Testis (tissue), 3 donors: ENCODE results near the gene GPR101. TPM values are rescaled to one million over a fixed set of nuclear protein-coding genes. Genes with fewer than 3 reads are reported as not detected.

Experiments used
- DNase-seq: peaks from one replicate; pipeline ENCODE4 v3.0.0-alpha.2; 2019
- H3K27ac ChIP-seq, 2 donors: fragments of 200-600 bp; sonication (generic); one replicate each; pipeline ENCODE4 v1.5.1; 2019
- H3K27me3 ChIP-seq: fragments of 200-600 bp; sonication (generic); one replicate; pipeline ENCODE4 v1.5.1; 2019
- H3K36me3 ChIP-seq: fragments of 200-600 bp; sonication (generic); one replicate; pipeline ENCODE4 v1.5.1; 2017; ENCODE audit warnings: low read depth; ENCODE audit errors: missing control alignments
- H3K4me1 ChIP-seq: fragments of 200-600 bp; sonication (generic); one replicate; pipeline ENCODE4 v1.5.1; 2019
- H3K4me3 ChIP-seq, 2 donors: fragments of 200-600 bp; sonication (generic); one replicate each; pipeline ENCODE4 v1.5.1; 2017 to 2019
- H3K9me3 ChIP-seq: fragments of 200-600 bp; sonication (generic); one replicate; pipeline ENCODE4 v1.5.1; 2017
- CTCF ChIP-seq, 3 experiments: fragments of 450-650 bp in 2 of 3; fragments of 200-600 bp in 1 of 3; sonication (generic) in 1 of 3; IDR thresholded peaks; one replicate each; pipeline ENCODE4 v1.5.1; 2016 to 2019; ENCODE audit warnings: antibody characterized with exemption in 3 of 3, mild to moderate bottlenecking in 2 of 3, moderate library complexity in 1 of 3
- POLR2A ChIP-seq: fragments of 450-650 bp; IDR thresholded peaks from one replicate; pipeline ENCODE4 v1.6.1; 2017; ENCODE audit warnings: antibody characterized with exemption, mild to moderate bottlenecking, moderate library complexity
- WGBS, 2 donors: methylation state at CpG; one replicate each; pipeline ENCODE4 v1.1.5; 2018; 5-methylcytosine and 5-hydroxymethylcytosine counted together
- intact Hi-C: fragments of 100-400 bp; cut with DNase I; formaldehyde crosslinking; loops from one replicate; pipeline ENCODE4 v1.15.1; 2023; ENCODE audit warnings: low total_unique reads
- polyA plus RNA-seq: library from polyadenylated mRNA; stranded (reverse); fragments of 350-450 nt; fragmentation: Illumina TruSeq; extraction: RNeasy Lipid Tissue Mini Kit (QIAGEN cat#74804); gene quantifications from one replicate; pipeline ENCODE4 v1.2.3, GENCODE V29; 2014; ENCODE audit warnings: low read depth, low replicate concordance; ENCODE audit not compliant: insufficient read depth
- total RNA-seq, 2 donors: library from RNA; depleted of rRNA; stranded (reverse); fragments of >200 nt; gene quantifications; one replicate each; pipeline ENCODE4 v1.2.3, GENCODE V29; 2016

GPR101 gene
- total and polyA plus RNA-seq, 3 donors from 2014 or later: not detected

- intact Hi-C loops: no loop called here
- 1 to 3% methylated on average over 6 to 23 of the region's 37 CpGs for WGBS, 2 donors
- H3K4me3 ChIP-seq: peak overlapping the region; percentile 9 to 39
- no peaks in the 10 kb centered on the region for H3K36me3 ChIP-seq
- H3K4me1 ChIP-seq: no peaks in the 10 kb centered on the region
- no peaks in the 10 kb centered on the region for H3K27me3 ChIP-seq
- H3K27ac ChIP-seq: no peak overlapping the region
- peak; percentile 69 for DNase-seq
- no peaks in the 10 kb centered on the region for H3K9me3 ChIP-seq
- TF ChIP-seq POLR2A (no peak), CTCF (IDR thresholded peaks at IDR 0.05) (peak in 2 of 3 experiments; percentile 40 to 63)
These were observed 18.3 kb upstream of the GPR101 start for GRCh38 chrX:137051978-137052642.

- DNase-seq: no peak
- TF ChIP-seq CTCF (IDR thresholded peaks at IDR 0.05) (no peak), POLR2A (no peak)
- H3K36me3 ChIP-seq: no peaks in the 10 kb centered on the region
- 77 to 81% methylated on average over 3 of the region's 4 CpGs for WGBS, 2 donors
- H3K4me3 ChIP-seq: no peak overlapping the region
- intact Hi-C loops: no loop called here
- H3K9me3 ChIP-seq: no peaks in the 10 kb centered on the region
- no peaks in the 10 kb centered on the region for H3K27me3 ChIP-seq
- no peak overlapping the region for H3K27ac ChIP-seq
- H3K4me1 ChIP-seq: no peaks in the 10 kb centered on the region
These were observed 11.1 kb upstream of the GPR101 start for GRCh38 chrX:137044893-137045292.

- WGBS, 2 donors: 83 to 95% methylated on average over 1 of the region's 1 CpG
- no peak for DNase-seq
- H3K36me3 ChIP-seq: no peaks in the 10 kb centered on the region
These were observed 9.9 kb upstream of the GPR101 start for GRCh38 chrX:137043736-137044135.

GRCh38 chrX:137041329-137041728 is 7.5 kb upstream of the GPR101 start:
- no peaks in the 10 kb centered on the region for H3K9me3 ChIP-seq
- TF ChIP-seq CTCF (IDR thresholded peaks at IDR 0.05): no peak
- no peak for TF ChIP-seq POLR2A
- H3K27me3 ChIP-seq: no peaks in the 10 kb centered on the region
- no peaks in the 10 kb centered on the region for H3K4me1 ChIP-seq
- no peaks in the 10 kb centered on the region for H3K36me3 ChIP-seq
- intact Hi-C loops: no loop called here
- no peak for DNase-seq
- H3K4me3 ChIP-seq: no peak overlapping the region
- no peak overlapping the region for H3K27ac ChIP-seq
- WGBS, 2 donors: 90 to 97% methylated on average over 3 of the region's 3 CpGs

More at GRCh38 chrX:137043736-137044135, 9.9 kb upstream of the GPR101 start:
- TF ChIP-seq CTCF (IDR thresholded peaks at IDR 0.05): no peak
- no peak for TF ChIP-seq POLR2A
- no peaks in the 10 kb centered on the region for H3K27me3 ChIP-seq
- intact Hi-C loops: no loop called here
- H3K9me3 ChIP-seq: no peaks in the 10 kb centered on the region
- H3K27ac ChIP-seq: no peak overlapping the region
- no peaks in the 10 kb centered on the region for H3K4me1 ChIP-seq
- no peak overlapping the region for H3K4me3 ChIP-seq
